ENCODE measurements around the gene ABCA3. TPM values are rescaled to one million over a fixed set of nuclear protein-coding genes. Genes with fewer than 3 reads are reported as not detected.
"Not testable (repeated sequence)": the region's sequence is repeated elsewhere in the genome, so short reads cannot be mapped to it uniquely, and the experiment has no call there.

ABCA3 gene
- total RNA-seq, 4 donors from 2014 or later = 1.3 to 18.7 (median 4.7) TPM

DNA sequence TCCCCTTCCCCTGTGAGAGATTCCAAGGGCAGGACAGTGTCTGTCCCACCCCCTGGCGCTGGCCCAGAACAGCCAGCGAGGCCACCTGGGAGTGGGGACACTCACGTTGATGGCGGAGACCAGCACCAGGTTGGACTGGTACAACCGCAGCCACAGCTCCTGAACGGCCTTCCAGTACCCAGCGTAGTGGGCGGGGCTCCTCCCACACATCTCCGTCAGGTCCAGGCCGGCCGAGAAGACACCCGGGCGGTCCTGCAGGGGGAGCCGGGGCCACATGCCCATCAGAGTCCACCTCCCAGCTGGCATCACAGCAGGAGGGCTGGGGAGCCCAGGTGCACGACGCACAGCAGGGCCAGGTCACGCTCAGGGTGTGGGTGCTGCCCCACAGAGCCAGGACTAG, 96.2 kb downstream of the ABCA3 start:
- H3K36me3 ChIP-seq = no peaks in the 10 kb centered on the region
- TF ChIP-seq, protein P1, sequence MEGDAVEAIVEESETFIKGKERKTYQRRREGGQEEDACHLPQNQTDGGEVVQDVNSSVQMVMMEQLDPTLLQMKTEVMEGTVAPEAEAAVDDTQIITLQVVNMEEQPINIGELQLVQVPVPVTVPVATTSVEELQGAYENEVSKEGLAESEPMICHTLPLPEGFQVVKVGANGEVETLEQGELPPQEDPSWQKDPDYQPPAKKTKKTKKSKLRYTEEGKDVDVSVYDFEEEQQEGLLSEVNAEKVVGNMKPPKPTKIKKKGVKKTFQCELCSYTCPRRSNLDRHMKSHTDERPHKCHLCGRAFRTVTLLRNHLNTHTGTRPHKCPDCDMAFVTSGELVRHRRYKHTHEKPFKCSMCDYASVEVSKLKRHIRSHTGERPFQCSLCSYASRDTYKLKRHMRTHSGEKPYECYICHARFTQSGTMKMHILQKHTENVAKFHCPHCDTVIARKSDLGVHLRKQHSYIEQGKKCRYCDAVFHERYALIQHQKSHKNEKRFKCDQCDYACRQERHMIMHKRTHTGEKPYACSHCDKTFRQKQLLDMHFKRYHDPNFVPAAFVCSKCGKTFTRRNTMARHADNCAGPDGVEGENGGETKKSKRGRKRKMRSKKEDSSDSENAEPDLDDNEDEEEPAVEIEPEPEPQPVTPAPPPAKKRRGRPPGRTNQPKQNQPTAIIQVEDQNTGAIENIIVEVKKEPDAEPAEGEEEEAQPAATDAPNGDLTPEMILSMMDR (IDR thresholded peaks at IDR 0.05) = no peak
- no peaks in the 10 kb centered on the region for H3K9me3 ChIP-seq
- intact Hi-C loops (cut with DNase I; ENCODE audit: low total_unique reads) = no loop called here
- DNase-seq = no peak
- H3K4me3 ChIP-seq = no peak overlapping the region
- no peaks in the 10 kb centered on the region for H3K27me3 ChIP-seq
- H3K4me1 ChIP-seq = no peaks in the 10 kb centered on the region
- no peak overlapping the region for H3K27ac ChIP-seq

DNA sequence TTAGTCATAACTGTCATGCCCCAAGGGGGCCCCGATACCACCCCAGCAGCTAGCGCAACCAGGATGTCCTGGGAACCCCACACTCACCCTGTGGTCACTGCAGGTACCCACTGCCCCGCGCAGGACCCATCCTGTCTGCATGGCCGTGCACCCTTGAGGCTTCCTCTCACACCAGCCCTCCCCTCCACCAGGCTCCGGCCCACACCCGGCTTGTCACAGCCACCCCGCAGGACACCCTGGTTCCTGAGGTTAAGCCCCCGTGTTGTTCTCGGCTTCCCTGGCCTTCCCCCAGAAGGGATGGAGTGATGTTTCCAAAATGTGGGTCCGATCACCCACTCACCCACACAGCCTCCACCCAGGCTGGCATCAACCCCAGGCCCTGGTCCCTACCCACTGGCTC, 96.7 kb downstream of the ABCA3 start:
- no peaks in the 10 kb centered on the region for H3K4me1 ChIP-seq
- no peaks in the 10 kb centered on the region for H3K27me3 ChIP-seq
- no peaks in the 10 kb centered on the region for H3K36me3 ChIP-seq
- TF ChIP-seq, protein P1 (IDR thresholded peaks at IDR 0.05) = no peak
- TF ChIP-seq POLR2A (IDR thresholded peaks at IDR 0.05) = no peak
- H3K4me3 ChIP-seq = no peak overlapping the region
- no peaks in the 10 kb centered on the region for H3K9me3 ChIP-seq
- no peak for DNase-seq
- intact Hi-C loops (cut with DNase I; ENCODE audit: low total_unique reads) = no loop called here
- no peak overlapping the region for H3K27ac ChIP-seq

DNA sequence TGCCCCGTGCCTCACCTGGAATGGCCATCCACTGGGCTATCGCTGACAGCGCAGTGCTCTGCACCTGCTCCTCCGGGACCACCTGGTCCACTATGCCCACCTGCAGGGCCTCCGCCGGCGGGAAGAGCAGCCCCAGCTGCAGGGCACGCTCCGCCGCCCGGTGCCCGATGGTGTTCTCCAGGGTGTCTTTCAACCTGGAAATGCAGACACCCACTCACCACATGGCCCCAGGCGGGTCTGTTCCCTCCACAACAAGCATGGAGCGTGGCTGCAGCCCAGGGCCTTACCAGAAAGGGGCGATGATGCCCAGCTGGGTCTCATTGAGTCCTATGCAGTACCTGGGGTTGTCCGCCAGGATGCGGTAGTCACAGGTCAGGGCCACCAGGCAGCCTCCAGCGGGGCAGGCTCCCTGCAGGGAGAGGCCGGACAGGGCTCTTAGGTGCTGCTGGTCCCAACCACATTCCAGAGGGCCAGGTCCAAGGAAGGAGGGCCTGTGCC, 97.4 kb downstream of the ABCA3 start:
- Histone ChIP-seq H3K4me3 (no peak overlapping the region), H3K27me3 (no peaks in the 10 kb centered on the region), H3K9me3 (no peaks in the 10 kb centered on the region), H3K36me3 (no peaks in the 10 kb centered on the region), H3K4me1 (no peaks in the 10 kb centered on the region), H3K27ac (no peak overlapping the region)
- intact Hi-C loops (cut with DNase I; ENCODE audit: low total_unique reads) = no loop called here
- DNase-seq = no peak
- TF ChIP-seq POLR2A (IDR thresholded peaks at IDR 0.05) = no peak
- TF ChIP-seq, protein P1 (IDR thresholded peaks at IDR 0.05) = no peak

DNA sequence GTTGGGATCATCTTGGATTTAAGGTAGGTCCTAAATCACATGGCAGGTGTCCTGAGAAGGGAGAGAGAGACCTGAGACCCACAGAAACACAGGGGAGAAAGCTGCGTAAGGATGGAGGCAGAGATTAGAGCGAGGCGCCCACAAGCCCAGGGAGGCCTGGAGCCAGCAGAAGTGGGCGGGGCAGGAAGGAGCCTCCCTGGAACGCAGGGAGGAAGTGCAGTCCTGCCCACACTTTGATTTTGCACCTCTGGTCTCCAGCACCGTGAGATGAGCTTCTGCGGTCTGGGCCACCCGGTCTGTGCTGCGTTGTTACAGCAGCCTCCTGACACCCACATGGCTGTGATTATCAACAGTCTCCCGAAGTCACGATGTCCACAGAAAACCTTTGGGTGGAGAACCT, 97.9 kb downstream of the ABCA3 start:
- Histone ChIP-seq H3K36me3 (no peaks in the 10 kb centered on the region), H3K4me3 (no peak overlapping the region), H3K27me3 (no peaks in the 10 kb centered on the region), H3K4me1 (no peaks in the 10 kb centered on the region), H3K9me3 (no peaks in the 10 kb centered on the region), H3K27ac (no peak overlapping the region)
- no peak for DNase-seq
- intact Hi-C loops (cut with DNase I; ENCODE audit: low total_unique reads) = no loop called here
- no peak for TF ChIP-seq POLR2A (IDR thresholded peaks at IDR 0.05)
- TF ChIP-seq, protein P1 (IDR thresholded peaks at IDR 0.05) = no peak

DNA sequence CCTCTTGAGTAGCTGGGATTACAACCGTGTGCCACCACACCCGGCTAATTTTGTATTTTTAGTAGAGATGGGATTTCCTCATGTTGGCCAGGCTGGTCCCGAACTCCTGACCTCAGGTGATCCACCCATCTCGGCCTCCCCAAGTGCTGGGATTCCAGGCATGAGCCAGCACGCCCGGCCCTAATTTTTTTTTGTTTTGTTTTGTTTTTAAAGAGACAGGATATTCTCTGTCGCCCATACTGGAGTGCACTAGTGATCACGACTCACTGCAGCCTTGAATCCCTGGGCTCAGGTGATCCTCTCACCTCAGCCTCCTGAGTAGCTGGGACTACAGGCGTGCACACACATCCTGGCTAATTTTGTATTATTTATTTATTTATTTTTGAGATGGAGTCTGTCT, 100.2 kb downstream of the ABCA3 start:
- peaks cover 0 to 12% of the 10 kb centered on the region in 2 donors for H3K4me1 ChIP-seq
- H3K27me3 ChIP-seq; H3K9me3 ChIP-seq; intact Hi-C loops (cut with DNase I; ENCODE audit: low total_unique reads); H3K4me3 ChIP-seq; H3K36me3 ChIP-seq; DNase-seq; H3K27ac ChIP-seq: not testable (repeated sequence)
